Trophoblast cell (in vitro differentiated cells and primary cell): Measurements from ENCODE around the gene CSPG5.

Experiments
- DNase-seq, 2 donors: peaks; one replicate each; pipeline ENCODE4 v3.0.0-alpha.2; 2016
- H2AFZ ChIP-seq: 2 replicates; pipeline ENCODE4 v1.6.1; 2013; ENCODE audit warnings: low read length, moderate library complexity, mild to moderate bottlenecking; ENCODE audit not compliant: insufficient read depth, poor library complexity
- H2AK5ac ChIP-seq: 2 replicates; pipeline ENCODE4 v1.6.1; 2013; ENCODE audit warnings: mild to moderate bottlenecking, low read length
- H2BK120ac ChIP-seq: 2 replicates; pipeline ENCODE4 v1.6.1; 2013; ENCODE audit warnings: low read length, mild to moderate bottlenecking, moderate library complexity; ENCODE audit not compliant: insufficient read depth, poor library complexity
- H2BK12ac ChIP-seq: 2 replicates; pipeline ENCODE4 v1.6.1; 2013; ENCODE audit warnings: mild to moderate bottlenecking, low read length, moderate library complexity
- H2BK5ac ChIP-seq: 2 replicates; pipeline ENCODE4 v1.6.1; 2013; ENCODE audit warnings: low read length, low read depth, moderate library complexity, mild to moderate bottlenecking; ENCODE audit not compliant: poor library complexity
- H3K14ac ChIP-seq: 2 replicates; pipeline ENCODE4 v1.6.1; 2013; ENCODE audit warnings: mild to moderate bottlenecking, low read length
- H3K18ac ChIP-seq: 2 replicates; pipeline ENCODE4 v1.6.1; 2013; ENCODE audit warnings: mild to moderate bottlenecking, low read length
- H3K23ac ChIP-seq: 2 replicates; pipeline ENCODE4 v1.6.1; 2013; ENCODE audit warnings: low read length
- H3K27ac ChIP-seq: 2 replicates; pipeline ENCODE4 v1.5.1; 2013; ENCODE audit warnings: low read depth, mild to moderate bottlenecking, inconsistent platforms, low read length, moderate library complexity
- H3K27me3 ChIP-seq: 2 replicates; pipeline ENCODE4 v1.6.1; 2013; ENCODE audit warnings: inconsistent platforms, mild to moderate bottlenecking, low read length, moderate library complexity; ENCODE audit not compliant: insufficient read depth
- H3K36me3 ChIP-seq, 2 experiments: 1 replicate in 1 of 2; 2 replicates in 1 of 2; pipeline ENCODE4 v1.6.1; 2013; ENCODE audit warnings: low read length in 2 of 2, mild to moderate bottlenecking in 2 of 2, moderate library complexity in 1 of 2; ENCODE audit not compliant: insufficient read depth in 2 of 2, control insufficient read depth in 1 of 2
- H3K4ac ChIP-seq: 2 replicates; pipeline ENCODE4 v1.6.1; 2013; ENCODE audit warnings: low read depth, mild to moderate bottlenecking, low read length, moderate library complexity
- H3K4me1 ChIP-seq, 2 experiments: 1 replicate in 1 of 2; 2 replicates in 1 of 2; pipeline ENCODE4 v1.6.1; 2013; ENCODE audit warnings: low read length in 2 of 2, mild to moderate bottlenecking in 2 of 2, moderate library complexity in 1 of 2; ENCODE audit not compliant: insufficient read depth in 2 of 2, control insufficient read depth in 1 of 2
- H3K4me2 ChIP-seq: 2 replicates; pipeline ENCODE4 v1.6.1; 2013; ENCODE audit warnings: inconsistent platforms, mild to moderate bottlenecking, low read length, moderate library complexity
- H3K4me3 ChIP-seq: 2 replicates; pipeline ENCODE4 v1.5.1; 2013; ENCODE audit warnings: mild to moderate bottlenecking, low read depth, low read length, inconsistent platforms
- H3K79me1 ChIP-seq: one replicate; pipeline ENCODE4 v1.6.1; 2013; ENCODE audit warnings: low read length
- H3K79me2 ChIP-seq: 2 replicates; pipeline ENCODE4 v1.6.1; 2013; ENCODE audit warnings: low read length, mild to moderate bottlenecking; ENCODE audit not compliant: control insufficient read depth, insufficient read depth, poor library complexity
- H3K9ac ChIP-seq: 2 replicates; pipeline ENCODE4 v1.6.1; 2013; ENCODE audit warnings: mild to moderate bottlenecking, low read length
- H3K9me3 ChIP-seq: 2 replicates; pipeline ENCODE4 v1.6.1; 2013; ENCODE audit warnings: low read depth, mild to moderate bottlenecking, control low read depth, inconsistent platforms, low read length; ENCODE audit not compliant: insufficient read depth
- H4K12ac ChIP-seq: 2 replicates; pipeline ENCODE4 v1.6.1; 2013; ENCODE audit warnings: low read depth, mild to moderate bottlenecking, low read length, moderate library complexity
- H4K8ac ChIP-seq: 2 replicates; pipeline ENCODE4 v1.6.1; 2013; ENCODE audit warnings: low read depth, mild to moderate bottlenecking, low read length, moderate library complexity
- H4K91ac ChIP-seq: one replicate; pipeline ENCODE4 v1.6.1; 2013; ENCODE audit warnings: low read depth, mild to moderate bottlenecking, low read length, moderate library complexity
- WGBS: extraction: QIAGEN DNeasy Blood & Tissue Kit; methylation state at CpG from one replicate; pipeline ENCODE4 v1.1.7; 2013; ENCODE audit warnings: missing lambda C conversion rate; ENCODE audit not compliant: insufficient read length, insufficient coverage; ENCODE audit errors: extremely low coverage; 5-methylcytosine and 5-hydroxymethylcytosine counted together

The CSPG5 gene

GRCh38 chr3:47556351-47556750 lies 22.3 kb downstream of the CSPG5 start:
- Histone ChIP-seq H3K18ac (no peak overlapping the region), H4K8ac (no peak overlapping the region), H3K36me3 (no peaks in the 10 kb centered on the region), H3K79me2 (no peaks in the 10 kb centered on the region), H2AFZ (no peak overlapping the region), H3K9ac (no peak overlapping the region), H3K4ac (no peak overlapping the region), H3K23ac (no peak overlapping the region), H3K9me3 (no peaks in the 10 kb centered on the region), H3K4me3 (no peak overlapping the region), H3K79me1 (no peaks in the 10 kb centered on the region), H2AK5ac (no peak overlapping the region), H3K4me1 (no peaks in the 10 kb centered on the region), H4K12ac (no peak overlapping the region), H4K91ac (no peak overlapping the region), H3K14ac (no peak overlapping the region), H3K27ac (no peak overlapping the region), H2BK5ac (no peak overlapping the region), H3K27me3 (no peaks in the 10 kb centered on the region), H2BK12ac (no peak overlapping the region), H2BK120ac (no peak overlapping the region), H3K4me2 (no peak overlapping the region)
- WGBS: no CpG with 5 or more reads among the region's 2 CpGs
- peak in 1 of 2 donors; percentile 18 for DNase-seq

GRCh38 chr3:47554335-47554734 lies 24.3 kb downstream of the CSPG5 start:
- Histone ChIP-seq H4K91ac (no peak overlapping the region), H3K79me2 (no peaks in the 10 kb centered on the region), H4K8ac (no peak overlapping the region), H2AFZ (no peak overlapping the region), H3K79me1 (no peaks in the 10 kb centered on the region), H2BK5ac (no peak overlapping the region), H4K12ac (no peak overlapping the region), H2AK5ac (no peak overlapping the region), H2BK12ac (no peak overlapping the region), H2BK120ac (no peak overlapping the region), H3K4me2 (no peak overlapping the region), H3K4ac (no peak overlapping the region), H3K9ac (no peak overlapping the region), H3K4me1 (no peaks in the 10 kb centered on the region), H3K27ac (no peak overlapping the region), H3K9me3 (no peaks in the 10 kb centered on the region), H3K4me3 (no peak overlapping the region), H3K23ac (no peak overlapping the region), H3K18ac (no peak overlapping the region), H3K27me3 (no peaks in the 10 kb centered on the region), H3K36me3 (no peaks in the 10 kb centered on the region), H3K14ac (no peak overlapping the region)
- WGBS: no CpG with 5 or more reads among the region's 6 CpGs
- DNase-seq: no peak

DNA sequence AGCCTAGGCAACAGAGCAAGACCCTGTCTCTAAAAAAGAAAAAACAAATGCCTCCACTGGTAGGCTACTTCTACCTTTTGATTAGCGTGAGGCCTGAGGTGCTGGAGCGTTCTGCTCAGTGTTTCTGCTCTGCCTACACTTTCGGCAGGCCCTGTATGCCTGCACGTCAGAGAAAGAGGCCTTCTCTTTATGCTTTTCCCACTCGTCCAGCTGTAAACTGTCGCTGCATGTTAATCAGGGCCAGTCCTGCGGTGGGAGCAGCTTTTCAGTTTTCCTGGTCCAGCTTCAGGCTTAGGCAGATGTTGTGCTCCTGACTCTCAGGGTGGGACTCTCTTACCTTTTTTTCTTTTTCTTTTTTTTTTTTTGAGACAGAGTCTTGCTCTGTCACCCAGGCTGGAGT lies 25.3 kb downstream of the CSPG5 start:
- Histone ChIP-seq H2BK12ac (no peak overlapping the region), H4K91ac (no peak overlapping the region), H3K4me2 (no peak overlapping the region), H2BK120ac (no peak overlapping the region), H3K23ac (no peak overlapping the region), H3K4me1 (no peaks in the 10 kb centered on the region), H3K4me3 (no peak overlapping the region), H4K8ac (no peak overlapping the region), H3K79me2 (no peaks in the 10 kb centered on the region), H4K12ac (no peak overlapping the region), H3K14ac (no peak overlapping the region), H3K18ac (no peak overlapping the region), H3K27me3 (no peaks in the 10 kb centered on the region), H3K36me3 (no peaks in the 10 kb centered on the region), H3K9ac (no peak overlapping the region), H2AFZ (no peak overlapping the region), H2BK5ac (no peak overlapping the region), H3K79me1 (no peaks in the 10 kb centered on the region), H3K9me3 (no peaks in the 10 kb centered on the region), H3K4ac (no peak overlapping the region), H2AK5ac (no peak overlapping the region), H3K27ac (no peak overlapping the region)
- no CpG with 5 or more reads among the region's 7 CpGs for WGBS
- no peak for DNase-seq

DNA sequence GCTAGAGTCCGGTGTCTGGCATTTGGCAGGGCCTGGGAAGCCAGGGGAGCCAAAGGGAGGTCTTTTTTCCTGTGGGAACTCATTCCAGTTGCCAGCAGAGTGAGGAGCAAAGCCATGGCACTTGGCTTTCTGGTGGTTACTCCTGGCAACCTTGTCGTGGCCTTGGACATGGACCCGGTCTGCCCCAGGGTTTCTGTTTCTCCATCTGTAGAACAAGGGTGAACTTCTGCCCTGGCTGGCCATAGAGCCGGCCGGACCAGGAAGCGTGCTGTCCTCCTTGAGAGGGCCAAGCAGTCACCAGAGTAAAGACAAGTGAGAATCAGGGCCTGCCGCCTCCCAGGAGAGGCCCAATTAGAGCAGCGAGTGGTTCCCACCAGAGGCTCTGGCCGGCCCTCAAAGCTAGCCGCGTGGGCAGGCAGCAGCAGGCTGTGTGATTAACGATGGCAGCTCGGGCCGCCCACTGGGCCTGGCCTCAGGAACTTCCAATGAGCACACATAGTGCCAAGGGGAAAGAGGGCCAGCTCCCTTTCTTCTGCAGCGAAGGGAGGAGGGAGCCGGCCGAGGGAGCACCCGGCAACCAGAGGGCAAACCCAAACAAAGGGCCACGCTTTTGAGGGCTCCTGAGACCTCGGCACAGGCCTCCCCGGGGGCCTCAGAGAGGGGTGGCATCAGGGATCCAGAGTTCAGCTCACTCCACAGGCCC lies 36.0 kb downstream of the CSPG5 start:
- H2BK12ac ChIP-seq: no peak overlapping the region
- H4K91ac ChIP-seq: no peak overlapping the region
- H3K36me3 ChIP-seq: no peaks in the 10 kb centered on the region
- no peaks in the 10 kb centered on the region for H3K79me2 ChIP-seq
- no peak overlapping the region for H3K18ac ChIP-seq
- H3K4me3 ChIP-seq: no peak overlapping the region
- no peak overlapping the region for H3K27ac ChIP-seq
- H3K14ac ChIP-seq: no peak overlapping the region
- peaks cover 1% of the 10 kb centered on the region for H3K9me3 ChIP-seq
- H3K23ac ChIP-seq: no peak overlapping the region
- H2AFZ ChIP-seq: no peak overlapping the region
- H3K79me1 ChIP-seq: no peaks in the 10 kb centered on the region
- H3K9ac ChIP-seq: no peak overlapping the region
- H2BK5ac ChIP-seq: no peak overlapping the region
- H3K4me1 ChIP-seq: no peaks in the 10 kb centered on the region
- no peak overlapping the region for H2AK5ac ChIP-seq
- no peak overlapping the region for H3K4ac ChIP-seq
- no peak overlapping the region for H4K12ac ChIP-seq
- no peak overlapping the region for H2BK120ac ChIP-seq
- H4K8ac ChIP-seq: no peak overlapping the region
- WGBS: no CpG with 5 or more reads among the region's 21 CpGs
- no peak overlapping the region for H3K4me2 ChIP-seq
- no peak for DNase-seq
- no peaks in the 10 kb centered on the region for H3K27me3 ChIP-seq
